Panc1 (cell line): ENCODE results near the gene P2RX2.
A peak's percentile ranks its signal among the peaks of the same experiment; 100 is the strongest.

Experiments
- POLR2AphosphoS5 ChIP-seq: IDR thresholded peaks from 2 replicates; pipeline ENCODE4 v1.6.1; 2012; ENCODE audit warnings: mild to moderate bottlenecking, low read depth, low read length, moderate library complexity
- SIN3A ChIP-seq: IDR thresholded peaks from 2 replicates; pipeline ENCODE4 v1.6.1; 2012; ENCODE audit warnings: low read depth, mild to moderate bottlenecking, low read length, moderate library complexity, borderline replicate concordance; ENCODE audit not compliant: insufficient read depth
- TCF7L2 ChIP-seq: IDR thresholded peaks from 2 replicates; pipeline ENCODE4 v1.6.1; 2011; ENCODE audit warnings: mild to moderate bottlenecking, low read depth, low read length, inconsistent platforms
- TF ChIP-seq, protein P1 (sequence below): fragments of 450-650 bp; IDR thresholded peaks from 2 replicates; pipeline ENCODE4 v1.5.1; 2017; ENCODE audit warnings: mild to moderate bottlenecking
- TF ChIP-seq, protein P2 (sequence below), 2 experiments: IDR thresholded peaks; 2 replicates each; pipeline ENCODE4 v1.6.1; 2011 to 2012; ENCODE audit warnings: low read depth in 2 of 2, control low read depth in 1 of 2, low read length in 1 of 2, mild to moderate bottlenecking in 1 of 2, moderate library complexity in 1 of 2; ENCODE audit not compliant: insufficient read depth in 1 of 2

DNA sequence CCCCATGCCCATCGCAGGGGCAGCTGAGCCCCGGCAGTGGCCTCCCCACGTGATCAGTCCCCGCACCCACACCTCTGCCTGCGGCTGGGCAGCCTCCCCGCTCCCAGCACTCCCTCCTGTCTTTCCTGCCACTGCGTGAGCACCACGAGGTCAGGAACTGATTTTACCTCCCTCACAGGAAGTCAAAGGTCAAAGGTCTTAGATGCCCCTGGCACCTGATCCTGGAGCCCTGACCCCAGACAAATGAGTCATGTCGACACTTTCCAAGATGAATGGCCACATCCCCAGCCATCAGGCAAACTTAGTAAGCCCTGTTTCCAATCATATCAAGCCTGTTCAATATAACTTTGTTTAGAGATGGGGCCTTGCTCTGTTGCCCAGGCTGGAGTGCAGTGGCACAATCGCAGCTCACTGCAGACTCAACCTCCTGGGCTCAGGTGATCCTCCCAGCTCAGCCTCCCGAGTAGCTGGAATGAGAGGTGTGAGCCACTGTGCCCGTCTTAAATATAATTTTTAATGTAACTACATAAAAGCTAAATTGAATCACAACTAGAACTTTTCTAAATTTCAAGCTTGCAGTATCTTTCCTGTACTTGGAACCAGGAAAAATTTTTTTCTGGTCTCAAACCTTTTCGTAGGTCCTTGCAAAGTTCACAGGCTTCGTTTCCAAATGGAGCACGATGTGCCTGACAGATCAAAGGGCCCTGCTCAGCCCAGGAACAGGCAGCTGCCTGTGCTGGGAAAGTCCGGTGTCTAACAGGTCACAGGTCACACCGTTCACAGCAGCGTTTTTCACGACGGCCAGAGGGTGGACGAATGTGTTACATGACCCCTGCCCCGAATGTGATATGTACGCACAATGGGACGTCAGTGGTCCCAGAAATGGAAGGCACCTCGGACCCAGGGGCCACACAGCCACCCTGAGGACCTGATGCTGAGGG is 10.1 kb upstream of the P2RX2 start:
- no peak for TF ChIP-seq SIN3A
- no peak for TF ChIP-seq POLR2AphosphoS5
- TF ChIP-seq, protein P1, sequence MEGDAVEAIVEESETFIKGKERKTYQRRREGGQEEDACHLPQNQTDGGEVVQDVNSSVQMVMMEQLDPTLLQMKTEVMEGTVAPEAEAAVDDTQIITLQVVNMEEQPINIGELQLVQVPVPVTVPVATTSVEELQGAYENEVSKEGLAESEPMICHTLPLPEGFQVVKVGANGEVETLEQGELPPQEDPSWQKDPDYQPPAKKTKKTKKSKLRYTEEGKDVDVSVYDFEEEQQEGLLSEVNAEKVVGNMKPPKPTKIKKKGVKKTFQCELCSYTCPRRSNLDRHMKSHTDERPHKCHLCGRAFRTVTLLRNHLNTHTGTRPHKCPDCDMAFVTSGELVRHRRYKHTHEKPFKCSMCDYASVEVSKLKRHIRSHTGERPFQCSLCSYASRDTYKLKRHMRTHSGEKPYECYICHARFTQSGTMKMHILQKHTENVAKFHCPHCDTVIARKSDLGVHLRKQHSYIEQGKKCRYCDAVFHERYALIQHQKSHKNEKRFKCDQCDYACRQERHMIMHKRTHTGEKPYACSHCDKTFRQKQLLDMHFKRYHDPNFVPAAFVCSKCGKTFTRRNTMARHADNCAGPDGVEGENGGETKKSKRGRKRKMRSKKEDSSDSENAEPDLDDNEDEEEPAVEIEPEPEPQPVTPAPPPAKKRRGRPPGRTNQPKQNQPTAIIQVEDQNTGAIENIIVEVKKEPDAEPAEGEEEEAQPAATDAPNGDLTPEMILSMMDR: no peak
- TF ChIP-seq, protein P2, sequence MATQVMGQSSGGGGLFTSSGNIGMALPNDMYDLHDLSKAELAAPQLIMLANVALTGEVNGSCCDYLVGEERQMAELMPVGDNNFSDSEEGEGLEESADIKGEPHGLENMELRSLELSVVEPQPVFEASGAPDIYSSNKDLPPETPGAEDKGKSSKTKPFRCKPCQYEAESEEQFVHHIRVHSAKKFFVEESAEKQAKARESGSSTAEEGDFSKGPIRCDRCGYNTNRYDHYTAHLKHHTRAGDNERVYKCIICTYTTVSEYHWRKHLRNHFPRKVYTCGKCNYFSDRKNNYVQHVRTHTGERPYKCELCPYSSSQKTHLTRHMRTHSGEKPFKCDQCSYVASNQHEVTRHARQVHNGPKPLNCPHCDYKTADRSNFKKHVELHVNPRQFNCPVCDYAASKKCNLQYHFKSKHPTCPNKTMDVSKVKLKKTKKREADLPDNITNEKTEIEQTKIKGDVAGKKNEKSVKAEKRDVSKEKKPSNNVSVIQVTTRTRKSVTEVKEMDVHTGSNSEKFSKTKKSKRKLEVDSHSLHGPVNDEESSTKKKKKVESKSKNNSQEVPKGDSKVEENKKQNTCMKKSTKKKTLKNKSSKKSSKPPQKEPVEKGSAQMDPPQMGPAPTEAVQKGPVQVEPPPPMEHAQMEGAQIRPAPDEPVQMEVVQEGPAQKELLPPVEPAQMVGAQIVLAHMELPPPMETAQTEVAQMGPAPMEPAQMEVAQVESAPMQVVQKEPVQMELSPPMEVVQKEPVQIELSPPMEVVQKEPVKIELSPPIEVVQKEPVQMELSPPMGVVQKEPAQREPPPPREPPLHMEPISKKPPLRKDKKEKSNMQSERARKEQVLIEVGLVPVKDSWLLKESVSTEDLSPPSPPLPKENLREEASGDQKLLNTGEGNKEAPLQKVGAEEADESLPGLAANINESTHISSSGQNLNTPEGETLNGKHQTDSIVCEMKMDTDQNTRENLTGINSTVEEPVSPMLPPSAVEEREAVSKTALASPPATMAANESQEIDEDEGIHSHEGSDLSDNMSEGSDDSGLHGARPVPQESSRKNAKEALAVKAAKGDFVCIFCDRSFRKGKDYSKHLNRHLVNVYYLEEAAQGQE (IDR thresholded peaks at IDR 0.05; ENCODE audit: insufficient read depth in 1 of 2, low read depth in 2 of 2, low read length in 1 of 2): no peak
- peak; percentile 99 for TF ChIP-seq TCF7L2
